Epidermal melanocyte (primary cell): Measurements from ENCODE around the gene KCND3.
A peak's percentile ranks its signal among the peaks of the same experiment; 100 is the strongest.

Experiments used
- DNase-seq: peaks from one replicate; pipeline ENCODE4 v3.0.0; 2011; ENCODE audit warnings: low spot score; ENCODE audit not compliant: insufficient read length

KCND3 gene

DNA sequence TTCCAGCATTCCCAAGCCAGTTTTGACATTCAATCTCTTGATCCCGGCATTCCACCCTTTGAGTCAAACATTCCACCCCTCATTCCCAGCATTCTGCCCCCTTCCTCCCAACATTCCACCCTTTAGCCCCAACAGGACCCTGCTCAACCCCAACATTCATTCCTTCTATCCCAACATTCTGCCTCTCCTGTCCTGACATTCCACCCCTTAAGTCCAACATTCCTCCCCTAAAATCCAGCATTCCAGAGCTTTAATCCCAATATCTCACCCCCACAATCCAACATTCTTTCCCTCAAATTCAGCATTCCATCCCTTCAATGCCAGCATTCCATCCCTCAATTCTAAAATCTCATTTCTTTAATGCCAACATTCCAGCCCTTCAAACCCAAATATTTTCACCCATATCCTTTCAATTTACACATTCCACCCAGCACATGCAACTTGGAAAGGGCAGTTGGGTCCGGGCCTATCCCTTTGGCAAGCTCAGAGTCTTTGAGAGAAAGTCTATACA is 210.9 kb downstream of the KCND3 start:
- DNase-seq: no peak

DNA sequence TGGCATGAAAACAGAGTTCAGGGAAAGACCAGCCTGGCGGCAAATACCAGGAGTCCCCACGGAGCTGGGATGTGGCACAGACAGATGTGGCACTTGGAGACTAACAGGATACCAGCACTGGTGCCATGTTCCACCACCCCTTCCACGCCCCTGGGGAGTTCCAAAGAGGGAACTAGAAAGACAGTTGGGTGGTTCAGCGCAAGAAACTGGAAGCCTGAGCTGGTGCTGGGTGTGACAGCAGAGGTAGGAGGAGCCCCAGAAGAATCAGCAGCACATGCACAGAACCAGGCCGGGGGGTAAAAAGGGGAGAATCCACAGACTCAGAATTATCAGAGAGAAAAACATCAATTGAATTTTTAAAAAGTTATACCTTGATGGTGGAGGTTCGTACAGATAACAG is 211.4 kb downstream of the KCND3 start:
- no peak for DNase-seq

- DNase-seq: no peak
These were observed 212.2 kb downstream of the KCND3 start for GRCh38 chr1:111777301-111777700.

GRCh38 chr1:111776861-111777260 is 212.6 kb downstream of the KCND3 start:
- no peak for DNase-seq

DNA sequence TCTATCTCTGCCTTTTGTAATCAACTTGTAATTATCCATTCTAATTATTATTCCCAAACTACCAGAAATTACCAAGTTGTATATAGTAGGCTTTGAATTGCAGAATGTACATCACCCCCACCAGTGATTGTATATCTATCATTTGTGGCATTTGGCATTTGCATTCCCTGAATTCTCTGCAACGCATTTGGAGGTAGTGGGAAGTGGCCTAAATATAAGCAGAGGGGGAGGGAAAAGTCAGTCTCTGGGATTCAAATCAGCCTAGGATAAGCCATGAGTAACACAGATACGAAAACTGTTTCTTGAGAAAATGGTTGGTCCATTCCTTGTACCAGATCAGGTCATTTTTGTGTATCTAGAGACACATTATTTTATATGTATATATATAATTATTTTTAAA is 213.1 kb downstream of the KCND3 start:
- DNase-seq: no peak

DNA sequence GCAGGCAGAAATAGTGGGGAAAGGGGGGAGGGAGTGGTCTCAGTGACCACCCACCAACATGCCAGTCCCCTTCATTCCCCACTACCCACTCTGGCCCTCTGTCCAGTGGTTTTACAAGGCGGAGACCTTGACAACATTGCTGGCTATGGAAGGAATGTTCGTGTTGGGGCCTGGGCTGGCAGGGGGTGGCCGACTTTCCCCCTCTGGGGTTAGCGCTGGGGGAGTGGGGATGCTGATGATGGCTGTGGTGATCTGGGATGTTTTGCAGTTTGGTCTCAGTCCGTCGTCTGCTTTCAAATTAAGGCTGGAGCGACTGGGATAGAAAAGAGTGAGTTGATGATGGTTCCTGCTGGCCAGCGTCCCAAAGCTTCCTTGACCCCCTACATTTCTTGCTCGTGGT is 213.5 kb downstream of the KCND3 start:
- no peak for DNase-seq

- DNase-seq: no peak
These were observed 218.6 kb downstream of the KCND3 start for GRCh38 chr1:111770916-111771315.

GRCh38 chr1:111769517-111770146 is 219.8 kb downstream of the KCND3 start:
- peak; percentile 56 for DNase-seq

DNA sequence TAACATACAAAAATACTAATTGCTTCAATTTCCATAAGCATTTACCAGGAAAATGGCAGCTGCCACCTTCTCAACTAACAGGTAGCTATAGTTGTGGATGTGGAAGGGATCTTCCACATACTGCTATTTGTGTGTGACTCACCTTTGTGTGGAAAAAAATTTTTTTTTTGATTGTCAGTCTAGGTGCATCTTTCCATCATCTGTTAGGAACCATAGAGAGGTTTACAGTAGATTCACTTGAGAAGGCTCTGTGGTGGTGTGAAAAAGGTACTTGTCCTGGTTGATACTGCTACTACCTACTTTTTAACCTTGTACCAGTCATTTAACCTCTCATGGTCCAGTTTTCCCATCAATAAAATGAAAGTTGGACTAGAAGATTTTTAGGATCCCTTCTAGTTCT is 220.8 kb downstream of the KCND3 start:
- DNase-seq: no peak

DNA sequence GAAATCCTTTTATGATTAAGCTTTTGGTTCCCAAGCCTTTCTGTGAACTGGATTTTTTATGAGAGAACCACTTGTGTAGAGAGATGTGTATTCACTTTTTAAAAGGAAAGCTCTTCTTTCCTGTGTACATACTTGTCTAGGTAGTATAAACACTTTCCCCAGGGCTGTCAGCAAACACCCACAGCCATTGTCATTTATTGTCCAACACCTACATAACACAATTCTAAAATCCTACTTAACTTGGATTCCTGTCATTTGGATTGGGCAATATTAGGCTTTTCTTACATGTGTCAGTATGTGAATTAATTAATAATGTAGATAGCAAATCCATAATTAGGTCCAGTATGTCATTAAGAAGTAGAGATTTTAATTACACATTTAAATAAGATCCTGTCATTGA is 221.4 kb downstream of the KCND3 start:
- DNase-seq: no peak

GRCh38 chr1:111762332-111762731 is 227.1 kb downstream of the KCND3 start:
- no peak for DNase-seq

GRCh38 chr1:111761717-111762116 is 227.8 kb downstream of the KCND3 start:
- no peak for DNase-seq

- no peak for DNase-seq
These were observed 231.1 kb downstream of the KCND3 start for GRCh38 chr1:111758373-111758772.

- DNase-seq: no peak
These were observed 233.3 kb downstream of the KCND3 start for GRCh38 chr1:111756124-111756513.

- DNase-seq: peak; percentile 87
These were observed 233.9 kb downstream of the KCND3 start, which contains the start of gene DDX20 for GRCh38 chr1:111755331-111756123. TSS of gene DDX20 (plus strand) at chr1:111755901. CDS start at chr1:111755925, 24 bp downstream.

DNA sequence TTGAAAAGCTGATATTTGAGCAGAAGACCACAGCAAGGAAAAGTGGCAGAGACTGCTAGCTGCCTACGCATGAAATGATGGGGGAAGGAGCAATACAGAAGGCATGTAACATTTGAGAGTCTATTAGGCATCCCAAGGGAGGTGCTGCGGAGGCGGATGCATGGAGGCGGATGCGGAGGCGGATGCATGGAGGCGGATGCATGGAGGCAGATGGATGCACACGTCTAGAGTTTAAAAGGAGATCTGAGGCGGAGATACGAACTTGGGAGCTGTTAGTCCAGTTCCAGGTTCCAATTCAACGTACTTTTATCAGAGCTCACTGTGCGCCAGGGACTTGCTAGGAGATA is 234.5 kb downstream of the KCND3 start:
- no peak for DNase-seq

DNA sequence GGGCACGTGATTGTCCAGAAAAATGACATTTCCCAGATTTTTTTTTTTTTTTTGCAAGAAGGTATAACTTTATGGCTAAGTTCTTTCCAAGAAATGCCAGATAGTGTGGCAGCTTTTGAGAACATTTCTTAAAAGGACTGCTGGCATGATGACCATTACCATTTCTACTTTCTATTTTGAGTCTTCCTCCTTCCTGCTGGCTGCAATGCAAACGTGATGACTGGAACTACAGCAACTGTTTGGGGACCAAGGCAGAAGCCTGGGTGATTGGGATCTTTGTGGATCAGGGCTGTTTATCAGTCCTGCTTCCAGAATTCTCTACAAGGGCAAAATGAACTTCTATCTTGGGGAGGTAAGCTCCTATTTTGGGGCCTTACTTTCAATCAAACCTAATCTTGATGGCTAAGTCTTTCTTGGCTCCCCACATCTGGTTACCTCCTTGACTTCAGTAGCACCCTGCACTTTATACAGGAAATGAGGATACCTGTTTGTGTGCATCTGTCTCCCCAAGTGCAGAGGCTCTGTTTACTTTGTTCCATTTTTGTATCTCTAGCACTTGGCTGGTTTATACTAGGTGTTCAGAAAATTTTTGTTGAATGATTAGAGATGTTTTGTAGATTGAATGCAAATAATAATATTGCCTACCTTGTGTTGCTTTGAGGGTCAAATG is 237.4 kb downstream of the KCND3 start:
- DNase-seq: no peak

DNA sequence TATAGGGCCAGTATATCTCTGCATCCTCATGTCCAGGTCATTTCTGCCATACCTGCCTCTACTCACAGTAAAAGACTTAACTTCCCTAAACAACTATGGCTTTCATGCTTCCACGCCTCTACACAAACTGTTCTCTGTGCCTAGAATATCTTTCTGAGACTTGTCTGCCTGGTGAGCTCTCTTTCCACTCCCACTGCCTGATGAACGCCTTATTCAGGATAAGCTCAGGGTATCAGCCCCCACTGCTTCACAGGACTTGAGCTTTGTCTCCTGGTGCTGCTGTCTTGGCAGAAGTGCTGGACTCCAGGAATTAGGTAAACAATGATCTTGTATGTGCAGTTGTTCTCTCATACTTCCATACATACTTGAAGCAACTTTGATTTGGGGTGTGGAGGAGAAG is 238.6 kb downstream of the KCND3 start:
- no peak for DNase-seq

DNA sequence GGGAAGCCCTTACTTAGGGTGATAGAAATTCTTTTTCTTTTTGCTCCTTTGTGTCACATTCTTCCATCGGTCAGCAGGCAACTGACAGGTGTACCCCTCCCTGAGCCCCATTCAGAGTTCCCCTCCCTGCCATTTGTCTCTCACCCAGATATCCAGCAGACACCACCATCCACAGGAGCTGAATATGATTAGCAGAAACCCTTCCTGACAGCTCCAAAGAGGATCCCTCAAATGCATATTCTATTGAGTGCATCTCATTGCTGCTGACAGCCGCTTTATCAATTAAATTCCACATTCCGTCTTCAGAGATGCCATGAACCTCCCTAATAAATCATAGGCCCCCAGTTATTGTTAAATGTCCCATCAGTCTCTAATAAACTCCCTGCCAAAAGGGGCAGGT is 239.8 kb downstream of the KCND3 start:
- no peak for DNase-seq

GRCh38 chr1:111747947-111748346 is 241.5 kb downstream of the KCND3 start:
- DNase-seq: no peak

GRCh38 chr1:111747282-111747734 is 242.2 kb downstream of the KCND3 start:
- no peak for DNase-seq

GRCh38 chr1:111746614-111746999 is 242.9 kb downstream of the KCND3 start:
- DNase-seq: no peak
